H1 (cell line): ENCODE measurements around the gene NEK10. TPM values are rescaled to one million over a fixed set of nuclear protein-coding genes. Genes with fewer than 3 reads are reported as not detected.

Experiments used
- CTCF ChIA-PET: fragments of 300-600 bp; sonication (Branson Sonifier 250); formaldehyde crosslinking; loops from one replicate; lab custom pipeline; 2021; ENCODE audit not compliant: partially characterized antibody; lab: Charles Lee
- POLR2A ChIA-PET: fragments of 300-600 bp; sonication (Branson Sonifier 250); formaldehyde crosslinking; loops from one replicate; lab custom pipeline; 2021; ENCODE audit warnings: inconsistent platforms; ENCODE audit not compliant: partially characterized antibody; lab: Charles Lee
- DNase-seq, 2 experiments: peaks; one replicate each; pipeline versions ENCODE4 v3.0.0 to v3.0.0-alpha.2; 2010 to 2022; ENCODE audit warnings: low spot score in 2 of 2, low read depth in 1 of 2, mixed read lengths in 1 of 2
- FAIRE-seq: peaks from 2 replicates; lab custom pipeline; 2011; peaks lifted over from hg19 to GRCh38; lab: Jason Lieb, UNC
- H2AFZ ChIP-seq: 2 replicates; pipeline ENCODE4 v1.8.1; 2012; ENCODE audit warnings: low read length, inconsistent platforms
- H2AK5ac ChIP-seq: 2 replicates; pipeline ENCODE4 v1.6.1; 2013; ENCODE audit warnings: low read depth, low read length
- H2BK120ac ChIP-seq: replicated peaks from 2 replicates; pipeline ENCODE3; 2013; ENCODE audit warnings: low read depth, low read length, inconsistent platforms
- H2BK12ac ChIP-seq: 2 replicates; pipeline ENCODE4 v1.6.1; 2013; ENCODE audit warnings: low read depth, low read length
- H2BK15ac ChIP-seq: 2 replicates; pipeline ENCODE4 v1.6.1; 2013; ENCODE audit warnings: low read length
- H2BK20ac ChIP-seq: 2 replicates; pipeline ENCODE4 v1.6.1; 2013; ENCODE audit warnings: low read length
- H2BK5ac ChIP-seq: 2 replicates; pipeline ENCODE4 v1.6.1; 2013; ENCODE audit warnings: low read depth, low read length
- H3K14ac ChIP-seq: 2 replicates; pipeline ENCODE4 v1.6.1; 2013; ENCODE audit warnings: inconsistent platforms; ENCODE audit not compliant: insufficient read length
- H3K18ac ChIP-seq: 2 replicates; pipeline ENCODE4 v1.6.1; 2013; ENCODE audit warnings: low read length; ENCODE audit errors: extremely low read depth
- H3K23ac ChIP-seq: 2 replicates; pipeline ENCODE4 v1.6.1; 2013; ENCODE audit warnings: inconsistent platforms; ENCODE audit not compliant: insufficient read length
- H3K23me2 ChIP-seq: 2 replicates; pipeline ENCODE4 v1.6.1; 2013; ENCODE audit warnings: low read depth, low read length
- H3K27ac ChIP-seq: 2 replicates; pipeline ENCODE4 v1.6.1; 2011; ENCODE audit warnings: low read depth, low read length, inconsistent platforms
- H3K27me3 ChIP-seq, 4 experiments: replicated peaks in 1 of 4; 1 replicate in 1 of 4; 2 replicates in 3 of 4; pipeline versions ENCODE4 v1.6.1 to v1.8.1; 2011 to 2013; ENCODE audit warnings: low read length in 3 of 4, mild to moderate bottlenecking in 3 of 4, inconsistent platforms in 2 of 4, mixed read lengths in 2 of 4, moderate library complexity in 1 of 4; ENCODE audit not compliant: control insufficient read depth in 3 of 4, insufficient read depth in 3 of 4; ENCODE audit errors: extremely low read depth in 1 of 4
- H3K36me3 ChIP-seq, 4 experiments: 2 replicates each; pipeline versions ENCODE4 v1.6.1 to v1.8.1; 2011 to 2013; ENCODE audit warnings: mild to moderate bottlenecking in 4 of 4, low read length in 3 of 4, moderate library complexity in 2 of 4, control low read depth in 1 of 4, inconsistent platforms in 1 of 4; ENCODE audit not compliant: insufficient read depth in 4 of 4, control insufficient read depth in 2 of 4
- H3K4ac ChIP-seq: replicated peaks from 2 replicates; pipeline ENCODE3; 2013; ENCODE audit warnings: low read length, low read depth, mixed read lengths, inconsistent platforms; ENCODE audit not compliant: insufficient read length
- H3K4me1 ChIP-seq, 4 experiments: replicated peaks in 1 of 4; 1 replicate in 1 of 4; 2 replicates in 3 of 4; pipeline versions ENCODE4 v1.6.1 to v1.8.1; 2011 to 2013; ENCODE audit warnings: low read length in 3 of 4, inconsistent platforms in 2 of 4, mixed read lengths in 1 of 4; ENCODE audit not compliant: insufficient read depth in 4 of 4, control insufficient read depth in 3 of 4
- H3K4me2 ChIP-seq, 2 experiments: 2 replicates each; pipeline versions ENCODE4 v1.6.1 to v1.8.1; 2011 to 2013; ENCODE audit warnings: low read depth in 2 of 2, low read length in 2 of 2, control low read depth in 1 of 2, inconsistent platforms in 1 of 2, mild to moderate bottlenecking in 1 of 2; ENCODE audit not compliant: insufficient read depth in 1 of 2
- H3K4me3 ChIP-seq, 4 experiments: fragments of 200-600, 300-600 bp in 1 of 4; sonication (generic), shearing (Covaris generic), sonication (Bioruptor Twin) in 1 of 4; 2 replicates each; pipeline versions ENCODE4 v1.5.1 to v1.8.1; 2011 to 2016; ENCODE audit warnings: low read length in 4 of 4, low read depth in 3 of 4, control low read depth in 2 of 4, inconsistent platforms in 2 of 4, mild to moderate bottlenecking in 2 of 4, mixed read lengths in 1 of 4, moderate library complexity in 1 of 4; ENCODE audit not compliant: insufficient read depth in 2 of 4; ENCODE audit errors: extremely low read depth in 1 of 4
- H3K56ac ChIP-seq: replicated peaks from 2 replicates; pipeline ENCODE3; 2013; ENCODE audit warnings: low read depth, mild to moderate bottlenecking, mixed read lengths, low read length, inconsistent platforms; ENCODE audit not compliant: insufficient read length
- H3K79me1 ChIP-seq: 2 replicates; pipeline ENCODE4 v1.6.1; 2013; ENCODE audit warnings: low read depth, low read length, control low read depth
- H3K79me2 ChIP-seq, 2 experiments: 2 replicates each; pipeline versions ENCODE4 v1.6.1 to v1.8.1; 2012 to 2013; ENCODE audit warnings: low read length in 2 of 2, mild to moderate bottlenecking in 2 of 2, inconsistent platforms in 1 of 2; ENCODE audit not compliant: insufficient read depth in 2 of 2, control insufficient read depth in 1 of 2
- H3K9ac ChIP-seq, 4 experiments: replicated peaks in 1 of 4; 1 replicate in 1 of 4; 2 replicates in 3 of 4; pipeline versions ENCODE4 v1.6.1 to v1.8.1; 2011 to 2013; ENCODE audit warnings: low read depth in 3 of 4, low read length in 3 of 4, control low read depth in 2 of 4, mild to moderate bottlenecking in 2 of 4, moderate library complexity in 2 of 4, inconsistent platforms in 1 of 4; ENCODE audit errors: extremely low read depth in 1 of 4
- H3K9me3 ChIP-seq, 2 experiments: 2 replicates each; pipeline versions ENCODE4 v1.6.1 to v1.8.1; 2012 to 2013; ENCODE audit warnings: mild to moderate bottlenecking in 2 of 2, moderate library complexity in 2 of 2, control low read depth in 1 of 2, inconsistent platforms in 1 of 2, low read depth in 1 of 2, low read length in 1 of 2, mixed read lengths in 1 of 2; ENCODE audit not compliant: insufficient read depth in 2 of 2
- H4K20me1 ChIP-seq, 2 experiments: replicated peaks in 1 of 2; 2 replicates each; pipeline versions ENCODE3 to v1.8.1; 2011 to 2013; ENCODE audit warnings: inconsistent platforms in 2 of 2, low read length in 2 of 2, mild to moderate bottlenecking in 1 of 2; ENCODE audit not compliant: insufficient read depth in 2 of 2, control insufficient read depth in 1 of 2
- H4K5ac ChIP-seq: 2 replicates; pipeline ENCODE4 v1.6.1; 2013; ENCODE audit warnings: low read length, low read depth, mixed read lengths, inconsistent platforms; ENCODE audit not compliant: insufficient read length
- H4K8ac ChIP-seq: 2 replicates; pipeline ENCODE4 v1.8.0; 2013; ENCODE audit warnings: mild to moderate bottlenecking, moderate library complexity, low read length, inconsistent platforms; ENCODE audit not compliant: insufficient read depth; ENCODE audit errors: extremely low read depth
- H4K91ac ChIP-seq: replicated peaks from 2 replicates; pipeline ENCODE3; 2013; ENCODE audit warnings: low read length, mixed read lengths, inconsistent platforms; ENCODE audit not compliant: insufficient read length
- ATF3 ChIP-seq: IDR thresholded peaks from 2 replicates; pipeline ENCODE4 v1.6.1; 2011; ENCODE audit warnings: low read depth, mild to moderate bottlenecking, low read length; ENCODE audit not compliant: insufficient read depth
- CREB1 ChIP-seq: IDR thresholded peaks from 2 replicates; pipeline ENCODE4 v1.6.1; 2012; ENCODE audit warnings: inconsistent platforms
- EP300 ChIP-seq, 2 experiments: IDR thresholded peaks; 1 replicate in 1 of 2; 2 replicates in 1 of 2; pipeline ENCODE4 v1.6.1; 2011 to 2012; ENCODE audit warnings: low read depth in 2 of 2, low read length in 2 of 2, mild to moderate bottlenecking in 2 of 2, borderline replicate concordance in 1 of 2, inconsistent platforms in 1 of 2, moderate library complexity in 1 of 2
- HDAC2 ChIP-seq, 2 experiments: fragments of 300-600 bp in 1 of 2; sonication (generic) in 1 of 2; IDR thresholded peaks; 2 replicates each; pipeline ENCODE4 v1.6.1; 2011 to 2012; ENCODE audit warnings: low read depth in 2 of 2, low read length in 2 of 2, mild to moderate bottlenecking in 2 of 2, moderate library complexity in 2 of 2, borderline replicate concordance in 1 of 2, inconsistent platforms in 1 of 2
- KDM5A ChIP-seq: fragments of 200-600 bp; IDR thresholded peaks from 2 replicates; pipeline ENCODE4 v1.7.1; 2012; ENCODE audit warnings: mild to moderate bottlenecking, low read length, inconsistent platforms, mixed read lengths
- NANOG ChIP-seq: IDR thresholded peaks from 2 replicates; pipeline ENCODE4 v1.6.1; 2011; ENCODE audit warnings: low read length, low read depth, mild to moderate bottlenecking, inconsistent platforms; ENCODE audit not compliant: insufficient read depth, poor library complexity, severe bottlenecking
- PHF8 ChIP-seq: fragments of 200-600 bp; sonication (generic); conservative IDR thresholded peaks from 2 replicates; pipeline ENCODE4 v1.7.1; 2012; ENCODE audit warnings: low read depth, mild to moderate bottlenecking, inconsistent platforms, low read length, moderate library complexity
- POLR2AphosphoS5 ChIP-seq: IDR thresholded peaks from 2 replicates; pipeline ENCODE4 v1.6.1; 2011; ENCODE audit warnings: low read depth, low read length
- RAD21 ChIP-seq, 2 experiments: IDR thresholded peaks in 1 of 2; conservative IDR thresholded peaks in 1 of 2; 2 replicates each; pipeline ENCODE4 v1.6.1; 2011; ENCODE audit warnings: low read depth in 2 of 2, low read length in 2 of 2, improper control_type of control experiment in 1 of 2, inconsistent platforms in 1 of 2, mild to moderate bottlenecking in 1 of 2, moderate library complexity in 1 of 2
- SAP30 ChIP-seq: fragments of 300-600 bp; sonication (generic); IDR thresholded peaks from 2 replicates; pipeline ENCODE4 v1.7.1; 2012; ENCODE audit warnings: low read length, moderate library complexity, mild to moderate bottlenecking, inconsistent platforms; ENCODE audit not compliant: insufficient read depth, insufficient replicate concordance
- WGBS, 2 experiments: shearing (Covaris generic) in 1 of 2; methylation state at CpG; one replicate each; pipeline versions ENCODE4 v1.1.6 to v1.1.7; 2013 to 2015; ENCODE audit warnings: low lambda C conversion rate in 2 of 2, mixed read lengths in 2 of 2, inconsistent platforms in 1 of 2, low coverage in 1 of 2, missing lambda C conversion rate in 1 of 2; ENCODE audit not compliant: insufficient replicate concordance in 2 of 2, insufficient coverage in 1 of 2, insufficient read length in 1 of 2; ENCODE audit errors: extremely low coverage in 1 of 2, missing lambda C conversion rate in 1 of 2; 5-methylcytosine and 5-hydroxymethylcytosine counted together
- polyA plus RNA-seq, 7 experiments: library from polyadenylated mRNA; depleted of rRNA in 3 of 7; stranded (reverse) in 5 of 7; unstranded in 2 of 7; fragments of >200 nt in 5 of 7; fragments of 200-250 nt in 2 of 7; gene quantifications; 1 replicate in 5 of 7; 2 replicates in 1 of 7; 4 replicates in 1 of 7; pipeline versions ENCODE4 v1.2.1 to v1.2.3, GENCODE V29; 2011 to 2013; ENCODE audit warnings: missing spikeins in 2 of 7, mixed read lengths in 2 of 7
- total RNA-seq: library from RNA; stranded (reverse); fragmentation: NEBNext Ultra II Directional; extraction: Animal tissue kit (Norgen Biotek cat#: 25700); gene quantifications from 2 replicates; pipeline ENCODE4 v1.2.1, GENCODE V29; 2021

The NEK10 gene
- total and polyA plus RNA-seq, 2 of the 8 experiments (the other 6 are each of a cell fraction or from before 2014, with no cell fraction given) = 0.18 to 0.50 TPM

GRCh38 chr3:27079427-27080257 is 289.5 kb downstream of the NEK10 start:
- Histone ChIP-seq H3K23me2 (no peaks in the 10 kb centered on the region), H2BK20ac (0 out of 2 replicates have a peak overlapping the region, but pooled peaks have one; percentile 32), H2AFZ (no peak overlapping the region; the same call in 1 of the 2 replicates), H3K9ac (no peak overlapping the region), H3K56ac (no peak overlapping the region), H3K79me2 (no peaks in the 10 kb centered on the region), H2BK120ac (no peak overlapping the region), H3K18ac (peak overlapping the region; percentile 6; the same call in 1 of the 2 replicates), H2AK5ac (no peak overlapping the region), H4K91ac (no peak overlapping the region), H4K8ac (no peak overlapping the region), H2BK5ac (no peak overlapping the region), H3K79me1 (no peaks in the 10 kb centered on the region), H4K20me1 (no peaks in the 10 kb centered on the region), H3K4me3 (no peak overlapping the region), H4K5ac (no peak overlapping the region), H3K4me2 (no peak overlapping the region), H2BK15ac (no peak overlapping the region), H3K14ac (no peak overlapping the region), H3K27ac (no peak overlapping the region), H3K4ac (no peak overlapping the region), H3K36me3 (no peaks in the 10 kb centered on the region), H2BK12ac (no peak overlapping the region), H3K27me3 (no peaks in the 10 kb centered on the region), H3K4me1 (peaks cover 0 to 5% (median 3%) of the 10 kb centered on the region in 4 experiments; a peak in 4 of 7 replicates), H3K9me3 (no peaks in the 10 kb centered on the region), H3K23ac (no peak overlapping the region)
- FAIRE-seq = no peak
- 87% methylated on average over 5 of the region's 5 CpGs; no CpG with 5 or more reads in 1 of the 2 experiments for WGBS, 2 experiments
- POLR2A ChIA-PET = no interaction called here
- CTCF ChIA-PET = interaction anchor here (1.3 to 1.5 kb wide), 2 partner anchors 11 to 16 kb away, joined by 3 to 4 read pairs; no protein-coding TSS in a partner anchor
- no peak for DNase-seq
- TF ChIP-seq RAD21 (IDR thresholded peaks at IDR 0.05 in 1 of 2, conservative IDR thresholded peaks at IDR 0.05 in 1 of 2; ENCODE audit: low read depth in 2 of 2, low read length in 2 of 2) (no peak), PHF8 (no peak), HDAC2 (IDR thresholded peaks at IDR 0.05; ENCODE audit: borderline replicate concordance in 1 of 2, low read depth in 2 of 2, low read length in 2 of 2) (no peak), POLR2AphosphoS5 (no peak), ATF3 (no peak), NANOG (no peak), SAP30 (no peak), CREB1 (no peak), KDM5A (no peak), EP300 (IDR thresholded peaks at IDR 0.05; ENCODE audit: borderline replicate concordance in 1 of 2, low read depth in 2 of 2, low read length in 2 of 2) (no peak)
